HG03432 (cell line): ENCODE data around the gene PPFIA3.

Experiments used
- ATAC-seq: cut with Tn5 transposase; IDR thresholded peaks from one replicate; pipeline ENCODE4 v1.9.1; 2021; ENCODE audit warnings: mild to moderate bottlenecking, moderate library complexity; ENCODE audit not compliant: unreplicated experiment

Gene PPFIA3

DNA sequence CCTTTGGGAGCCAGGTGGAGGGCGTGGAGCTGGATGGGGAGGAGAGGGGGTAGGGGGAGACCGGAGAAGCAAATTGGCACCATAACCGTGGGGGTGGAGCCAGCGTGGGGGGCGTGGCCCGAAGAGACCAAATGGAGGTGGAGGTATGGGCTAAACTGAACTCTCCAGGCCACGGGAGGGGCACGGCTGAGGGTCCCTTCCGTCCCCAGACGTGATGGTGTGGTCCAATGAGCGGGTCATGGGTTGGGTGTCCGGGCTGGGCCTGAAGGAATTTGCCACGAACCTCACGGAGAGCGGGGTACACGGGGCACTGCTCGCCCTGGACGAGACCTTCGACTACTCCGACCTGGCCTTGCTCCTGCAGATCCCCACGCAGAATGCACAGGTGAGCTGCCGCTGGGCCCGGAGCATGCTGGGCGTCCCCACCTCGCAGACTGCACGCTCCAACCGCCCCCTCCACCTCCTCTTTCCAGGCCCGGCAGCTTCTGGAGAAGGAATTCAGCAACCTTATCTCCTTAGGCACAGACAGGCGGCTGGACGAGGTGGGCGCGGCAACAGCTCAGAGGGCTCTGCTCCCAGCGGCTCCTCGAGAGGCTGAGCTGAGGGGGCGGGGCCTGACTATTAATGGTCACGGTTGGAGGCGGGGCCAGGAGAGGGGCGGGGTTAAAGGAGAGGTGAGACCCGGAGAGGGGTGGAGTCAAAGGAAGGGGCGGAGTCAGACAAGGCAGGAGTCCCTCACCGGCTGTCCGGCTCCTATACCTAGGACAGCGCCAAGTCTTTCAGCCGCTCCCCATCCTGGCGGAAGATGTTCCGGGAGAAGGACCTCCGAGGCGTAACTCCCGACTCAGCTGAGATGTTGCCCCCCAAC, 29.7 kb downstream of the PPFIA3 start:
- ATAC-seq: no peak

DNA sequence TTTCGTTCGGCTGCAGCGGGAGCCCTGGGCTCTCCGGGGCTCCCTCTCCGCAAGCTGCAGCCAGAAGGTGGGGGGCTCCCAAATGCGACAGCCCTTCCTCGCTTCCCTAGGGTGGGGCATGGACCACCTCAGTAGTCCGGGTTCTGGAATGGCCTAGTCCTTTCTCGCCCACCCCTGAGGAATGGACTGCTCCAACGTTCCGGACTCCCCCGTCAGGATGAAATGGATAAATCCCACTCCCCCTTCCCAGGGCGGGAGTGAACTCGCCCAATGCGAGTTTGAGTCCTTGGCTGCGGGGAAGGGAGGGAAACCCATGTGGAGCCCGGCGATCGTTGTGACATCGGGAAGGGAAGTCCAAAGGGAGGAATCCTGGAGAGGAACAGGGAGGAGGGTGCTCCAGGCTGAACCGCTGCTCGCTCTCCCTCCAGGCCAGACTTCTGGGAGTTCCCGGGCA, 30.3 kb downstream of the PPFIA3 start:
- no peak for ATAC-seq

DNA sequence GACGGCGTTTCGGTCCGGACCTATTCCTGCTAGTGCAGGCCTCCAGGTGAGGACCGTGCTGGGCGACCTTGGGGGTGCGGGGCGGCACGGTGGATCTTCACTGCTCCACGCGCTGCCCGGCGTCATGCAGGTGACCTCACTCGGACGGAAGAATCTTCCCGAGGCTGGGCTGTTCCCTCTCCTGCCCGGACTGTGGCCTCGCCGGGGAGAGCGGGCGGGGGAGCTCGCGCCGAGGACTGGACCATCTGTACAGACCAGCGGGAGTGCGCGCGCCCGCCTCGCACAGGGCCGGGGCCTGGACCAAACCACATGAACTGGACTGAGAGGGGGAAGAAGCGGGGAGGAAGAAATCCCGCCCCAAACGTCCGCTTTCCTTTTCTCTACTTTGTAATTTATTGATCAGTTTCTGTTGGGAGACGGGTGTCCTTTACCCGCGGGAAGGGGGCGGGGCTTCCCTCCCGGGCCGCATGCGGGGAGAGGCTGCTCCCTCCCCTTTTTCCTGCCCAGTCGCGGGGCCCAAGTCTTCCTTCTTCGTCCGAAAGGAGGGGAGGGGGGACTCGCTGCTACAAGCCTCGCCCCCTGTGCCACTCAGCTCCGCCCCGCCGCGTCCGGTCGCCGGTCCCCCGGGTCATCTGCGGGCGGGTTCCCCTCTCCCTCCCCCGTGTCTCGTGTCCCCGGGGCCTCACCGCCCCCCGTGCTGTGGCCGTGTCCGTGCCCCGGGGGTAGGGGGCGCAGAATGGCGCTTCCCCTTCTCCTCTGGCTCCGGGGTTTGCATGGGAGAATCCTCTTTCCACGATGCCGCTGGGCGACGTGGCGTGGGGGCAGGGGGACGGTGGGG, 31.0 kb downstream of the PPFIA3 start:
- ATAC-seq: no peak

GRCh38 chr19:49150944-49151243, 31.6 kb downstream of the PPFIA3 start:
- no peak for ATAC-seq

DNA sequence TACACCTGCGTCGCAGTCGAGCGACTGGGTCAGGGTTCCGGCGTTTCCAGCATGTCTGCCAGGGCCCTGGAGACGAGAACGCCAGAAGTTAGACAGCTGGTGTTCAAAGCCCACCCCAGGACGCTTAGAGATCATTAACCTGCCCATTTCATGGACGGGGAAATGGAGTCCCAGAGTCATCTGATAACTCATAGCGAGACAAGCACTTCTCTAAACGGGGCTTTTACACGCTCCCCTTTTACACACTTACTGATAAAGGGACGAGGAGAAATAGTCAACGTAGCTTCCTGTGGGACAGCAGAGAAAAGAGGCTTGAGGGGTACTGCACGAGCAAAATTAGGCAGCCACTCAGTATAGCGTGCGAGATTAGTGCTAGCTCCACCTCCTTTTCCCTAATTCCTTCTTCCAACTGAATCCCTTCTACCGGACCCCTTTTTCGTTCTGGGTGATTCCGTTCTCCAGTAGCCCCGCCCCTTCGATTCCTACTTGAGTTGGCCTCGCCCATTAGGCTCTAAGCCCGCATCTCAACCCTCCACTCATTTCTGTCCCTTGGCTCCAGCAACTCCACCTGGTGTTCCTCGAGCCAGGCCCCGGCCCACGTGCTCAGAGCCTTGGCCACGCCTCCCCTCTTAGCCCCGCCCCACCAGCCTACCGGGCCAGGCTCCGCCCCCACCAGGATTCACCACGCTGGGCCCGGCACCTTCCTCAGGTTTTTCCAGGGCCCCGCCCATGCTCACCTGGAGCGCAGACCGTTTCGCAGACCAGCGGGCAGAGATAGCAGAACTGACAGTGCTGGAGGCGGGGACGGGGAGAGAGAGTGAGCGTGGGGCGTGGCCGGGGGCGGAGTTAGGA, 32.1 kb downstream of the PPFIA3 start:
- ATAC-seq: no peak

- ATAC-seq: no peak
Observed at GRCh38 chr19:49152119-49152550, 32.8 kb downstream of the PPFIA3 start.

DNA sequence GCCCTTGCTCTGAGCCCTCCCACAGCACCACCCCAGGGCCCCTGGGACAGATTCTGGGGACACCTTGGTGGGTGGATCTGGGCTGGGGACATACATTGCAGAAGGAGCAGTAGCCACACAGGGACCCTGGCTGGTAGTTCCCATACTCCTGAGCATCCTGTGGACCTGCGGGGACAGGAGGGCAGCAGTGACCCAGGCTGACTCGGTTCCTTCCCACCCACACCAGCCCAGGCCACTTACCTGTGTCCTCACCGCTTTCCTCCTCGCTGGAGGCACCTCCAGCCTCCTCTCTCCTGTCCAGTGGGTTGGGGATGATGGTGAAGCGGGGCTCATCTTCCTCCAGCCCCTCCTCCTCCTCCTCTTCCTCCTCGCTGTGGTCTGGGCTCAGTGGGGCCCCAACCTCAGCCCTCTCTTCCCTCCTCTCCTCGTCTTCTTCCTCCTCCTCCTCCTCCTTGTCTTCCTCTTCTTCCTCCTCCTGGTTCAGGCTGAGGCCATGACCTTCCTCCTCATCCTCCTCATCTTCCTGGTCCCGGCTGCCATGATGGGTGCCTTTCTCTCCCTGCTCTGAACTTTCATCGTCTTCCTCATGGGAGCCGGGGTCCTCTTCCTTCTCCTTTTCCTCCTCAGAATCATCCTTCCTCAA, 33.9 kb downstream of the PPFIA3 start:
- ATAC-seq: no peak

DNA sequence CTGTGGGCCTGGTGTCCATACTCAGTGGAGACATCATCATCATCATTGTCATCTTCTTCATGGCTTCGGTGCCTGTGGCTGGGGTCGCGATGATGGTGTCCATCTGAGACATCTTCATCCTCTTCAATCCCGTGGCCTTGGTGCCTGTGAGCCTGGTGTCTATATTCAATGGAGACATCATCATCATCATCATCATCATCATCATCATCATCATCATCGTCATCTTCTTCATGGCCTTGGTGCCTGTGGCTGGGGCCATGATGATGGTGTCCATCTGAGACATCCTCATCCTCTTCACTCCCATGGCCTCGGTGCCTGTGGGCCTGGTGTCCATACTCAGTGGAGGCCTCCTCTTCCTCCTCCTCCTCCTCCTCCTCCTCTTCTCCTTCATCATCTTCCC, 34.9 kb downstream of the PPFIA3 start:
- no peak for ATAC-seq

DNA sequence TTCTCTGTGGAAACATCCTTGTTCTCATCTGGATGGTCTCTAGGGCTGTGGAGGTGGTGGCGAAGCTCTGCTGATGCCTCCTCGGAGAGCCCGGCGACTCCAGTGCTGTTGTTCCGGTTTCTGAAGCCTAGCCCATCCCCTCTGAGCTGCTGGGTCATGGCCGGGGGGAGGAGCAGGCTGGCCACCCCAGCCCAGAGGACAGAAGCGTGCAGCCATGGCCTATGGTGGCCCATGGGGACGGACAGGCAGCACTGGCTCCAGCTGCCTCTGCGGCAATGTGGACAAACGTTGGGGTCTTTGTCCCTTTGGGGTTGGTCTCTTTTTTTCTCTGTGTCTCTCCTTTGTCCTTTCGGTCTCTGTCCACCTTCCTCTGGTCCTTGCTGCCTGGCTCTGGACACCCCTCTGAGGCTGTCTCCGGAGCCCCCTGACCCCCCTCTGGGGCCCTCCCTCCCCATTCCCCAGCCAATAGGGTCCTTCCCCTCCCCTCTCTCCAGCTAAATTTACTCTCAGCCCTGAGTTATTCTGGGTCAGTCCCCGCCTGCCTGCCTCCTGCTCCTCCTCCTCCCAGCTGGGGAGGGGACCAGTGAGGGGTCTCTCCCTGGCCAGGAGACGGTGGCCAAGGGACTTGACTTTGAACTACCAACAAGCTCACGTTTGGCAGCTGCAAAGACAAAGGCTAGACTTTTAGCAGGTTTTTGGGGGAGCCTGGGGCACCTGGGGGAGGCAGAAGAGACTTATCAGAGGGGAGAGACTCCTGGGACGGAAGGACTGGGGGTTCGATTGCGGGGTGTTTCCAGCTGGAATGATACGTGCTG, 35.9 kb downstream of the PPFIA3 start, which contains the start of gene HRC:
Gene HRC (minus strand): TSS at position 392 of the 815 bp plus-strand sequence. CDS start 159 bp downstream, at position 233.
- no peak for ATAC-seq

- no peak for ATAC-seq
Observed at GRCh38 chr19:49155820-49156346, 36.5 kb downstream of the PPFIA3 start.

GRCh38 chr19:49157445-49158224, 38.3 kb downstream of the PPFIA3 start, which contains the start of gene TRPM4:
Gene TRPM4 (plus strand): TSS chr19:49157792. CDS start chr19:49157867, 75 bp downstream.
- no peak for ATAC-seq

GRCh38 chr19:49160450-49161189, 41.3 kb downstream of the PPFIA3 start:
- ATAC-seq: no peak

GRCh38 chr19:49161987-49162386, 42.6 kb downstream of the PPFIA3 start:
- no peak for ATAC-seq

DNA sequence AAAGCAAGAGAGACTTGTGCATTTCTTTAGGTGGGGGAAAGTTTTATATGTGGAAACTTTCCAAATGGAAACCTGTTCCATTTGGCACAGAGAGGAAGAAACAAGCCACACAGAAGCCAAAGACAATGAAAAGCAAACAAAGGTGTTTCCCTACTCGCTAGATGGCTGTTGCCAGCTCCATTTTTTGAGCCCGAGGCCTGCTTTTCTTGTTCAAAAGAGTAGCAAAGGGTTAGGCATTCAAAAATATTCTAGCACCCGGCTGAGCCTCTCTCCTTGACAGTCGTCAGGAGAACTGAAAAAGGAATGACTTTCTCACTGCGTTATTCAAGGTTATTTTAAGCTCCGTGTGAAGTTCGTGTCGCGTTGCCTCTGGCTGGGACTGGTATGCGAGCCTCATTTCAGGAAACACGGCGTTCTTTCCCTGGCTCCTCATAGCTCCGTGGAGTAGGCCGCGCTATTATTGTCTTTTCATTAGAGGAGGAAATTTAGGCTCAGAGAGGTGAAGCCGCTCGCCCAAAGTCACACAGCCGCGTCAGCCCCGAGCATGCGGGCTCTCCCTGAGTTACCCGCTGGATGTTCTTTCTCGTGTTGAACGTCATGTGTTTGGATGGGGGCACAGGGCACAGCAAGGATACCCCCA, 45.9 kb downstream of the PPFIA3 start:
- no peak for ATAC-seq

DNA sequence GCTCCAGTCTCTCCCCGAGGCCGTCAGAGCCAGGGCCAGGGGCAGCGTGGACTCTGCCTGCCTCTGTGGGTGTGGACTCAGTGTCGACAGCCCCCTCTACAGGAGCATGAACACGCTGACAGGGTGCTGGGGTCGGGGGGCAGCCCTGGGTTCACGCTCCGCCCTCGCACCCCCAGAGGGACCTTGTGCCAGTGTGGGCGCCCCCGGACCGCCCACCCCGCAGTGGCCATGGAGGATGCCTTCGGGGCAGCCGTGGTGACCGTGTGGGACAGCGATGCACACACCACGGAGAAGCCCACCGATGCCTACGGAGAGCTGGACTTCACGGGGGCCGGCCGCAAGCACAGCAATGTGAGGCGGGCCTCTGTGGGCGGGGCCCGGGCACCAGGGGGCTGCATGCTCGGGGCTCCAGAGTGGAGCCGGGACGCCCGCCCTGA, 46.5 kb downstream of the PPFIA3 start:
- no peak for ATAC-seq

- ATAC-seq: no peak
Observed at GRCh38 chr19:49167857-49168409, 48.6 kb downstream of the PPFIA3 start.

DNA sequence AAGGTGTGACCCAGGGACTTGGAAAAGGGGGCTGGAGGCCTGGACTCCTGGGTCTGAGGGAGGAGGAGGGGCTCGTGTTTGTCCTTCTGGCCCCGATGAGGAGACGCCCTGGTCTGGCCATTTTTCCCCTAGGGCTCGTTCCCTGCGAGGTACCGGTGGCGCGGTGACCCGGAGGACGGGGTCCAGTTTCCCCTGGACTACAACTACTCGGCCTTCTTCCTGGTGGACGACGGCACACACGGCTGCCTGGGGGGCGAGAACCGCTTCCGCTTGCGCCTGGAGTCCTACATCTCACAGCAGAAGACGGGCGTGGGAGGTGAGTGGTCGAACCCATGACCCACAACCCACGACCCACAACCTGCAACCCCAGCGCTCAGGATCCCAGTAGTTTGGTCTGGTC, 49.1 kb downstream of the PPFIA3 start:
- no peak for ATAC-seq
